Coronary artery (tissue), 2 donors: Measurements from ENCODE around the gene PCNT.

Source experiments
- DNase-seq: peaks from one replicate; pipeline ENCODE4 v3.0.0-alpha.2; 2017; ENCODE audit warnings: low spot score
- H3K27ac ChIP-seq, 2 donors: fragments of 200-600 bp; sonication (generic); one replicate each; pipeline ENCODE4 v1.5.1; 2016 to 2019
- H3K4me3 ChIP-seq: fragments of 200-600 bp; sonication (generic); 2 replicates; pipeline ENCODE4 v1.5.1; 2016; ENCODE audit warnings: mild to moderate bottlenecking, moderate library complexity
- TF ChIP-seq, protein P1 (sequence below): fragments of 200-600 bp; sonication (generic); IDR thresholded peaks from one replicate; pipeline ENCODE4 v1.5.1; 2019; ENCODE audit warnings: antibody characterized with exemption

Gene PCNT

GRCh38 chr21:46472246-46472645, 148.3 kb downstream of the PCNT start:
- TF ChIP-seq, protein P1, sequence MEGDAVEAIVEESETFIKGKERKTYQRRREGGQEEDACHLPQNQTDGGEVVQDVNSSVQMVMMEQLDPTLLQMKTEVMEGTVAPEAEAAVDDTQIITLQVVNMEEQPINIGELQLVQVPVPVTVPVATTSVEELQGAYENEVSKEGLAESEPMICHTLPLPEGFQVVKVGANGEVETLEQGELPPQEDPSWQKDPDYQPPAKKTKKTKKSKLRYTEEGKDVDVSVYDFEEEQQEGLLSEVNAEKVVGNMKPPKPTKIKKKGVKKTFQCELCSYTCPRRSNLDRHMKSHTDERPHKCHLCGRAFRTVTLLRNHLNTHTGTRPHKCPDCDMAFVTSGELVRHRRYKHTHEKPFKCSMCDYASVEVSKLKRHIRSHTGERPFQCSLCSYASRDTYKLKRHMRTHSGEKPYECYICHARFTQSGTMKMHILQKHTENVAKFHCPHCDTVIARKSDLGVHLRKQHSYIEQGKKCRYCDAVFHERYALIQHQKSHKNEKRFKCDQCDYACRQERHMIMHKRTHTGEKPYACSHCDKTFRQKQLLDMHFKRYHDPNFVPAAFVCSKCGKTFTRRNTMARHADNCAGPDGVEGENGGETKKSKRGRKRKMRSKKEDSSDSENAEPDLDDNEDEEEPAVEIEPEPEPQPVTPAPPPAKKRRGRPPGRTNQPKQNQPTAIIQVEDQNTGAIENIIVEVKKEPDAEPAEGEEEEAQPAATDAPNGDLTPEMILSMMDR, result no peak
- no peak for DNase-seq
- no peak overlapping the region for H3K27ac ChIP-seq

GRCh38 chr21:46474382-46474781, 150.4 kb downstream of the PCNT start:
- no peak for DNase-seq
- TF ChIP-seq, protein P1, result no peak
- no peak overlapping the region for H3K27ac ChIP-seq
- no peak overlapping the region for H3K4me3 ChIP-seq

More at GRCh38 chr21:46472246-46472645, 148.3 kb downstream of the PCNT start:
- no peak overlapping the region for H3K4me3 ChIP-seq

GRCh38 chr21:46475296-46475695, 151.3 kb downstream of the PCNT start:
- H3K27ac ChIP-seq, result no peak overlapping the region
- no peak for DNase-seq
- no peak overlapping the region for H3K4me3 ChIP-seq
- TF ChIP-seq, protein P1, result no peak

DNA sequence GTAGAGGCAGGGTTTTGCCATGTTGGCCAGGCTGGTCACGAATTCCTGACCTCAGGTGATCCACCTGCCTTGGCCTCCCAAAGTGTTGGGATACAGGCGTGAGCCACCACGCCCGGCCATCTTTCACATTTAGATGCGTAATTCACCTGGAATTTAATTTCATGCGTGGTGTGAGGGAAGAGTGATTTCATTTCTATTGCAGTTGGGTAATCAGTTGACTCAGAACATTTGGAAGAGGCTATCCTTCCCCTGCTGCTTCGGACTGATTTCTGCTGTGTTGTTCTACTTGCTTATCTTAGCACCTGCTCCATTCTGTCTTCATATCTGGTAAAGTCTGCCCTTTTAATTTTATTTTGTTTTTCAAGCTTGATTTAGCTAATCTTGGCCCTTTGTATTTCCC, 153.8 kb downstream of the PCNT start:
- Histone ChIP-seq H3K4me3 (no peak overlapping the region), H3K27ac (no peak overlapping the region)
- TF ChIP-seq, protein P1, result no peak
- DNase-seq, result no peak

GRCh38 chr21:46478910-46479309, 155.0 kb downstream of the PCNT start:
- H3K27ac ChIP-seq, result no peak overlapping the region
- TF ChIP-seq, protein P1, result no peak
- DNase-seq, result no peak

GRCh38 chr21:46480466-46480865, 156.5 kb downstream of the PCNT start:
- TF ChIP-seq, protein P1, result no peak
- DNase-seq, result no peak
- Histone ChIP-seq H3K4me3 (no peak overlapping the region), H3K27ac (no peak overlapping the region)

More at GRCh38 chr21:46478910-46479309, 155.0 kb downstream of the PCNT start:
- no peak overlapping the region for H3K4me3 ChIP-seq

- DNase-seq, result no peak
- Histone ChIP-seq H3K4me3 (no peak overlapping the region), H3K27ac (no peak overlapping the region)
- TF ChIP-seq, protein P1, result no peak
Measured at GRCh38 chr21:46482225-46482845, 158.4 kb downstream of the PCNT start.
